IPS-20b (cell line): ENCODE measurements around the gene PCDHGA2.
A peak's percentile ranks its signal among the peaks of the same experiment; 100 is the strongest.
"Not testable (repeated sequence)": the region's sequence is repeated elsewhere in the genome, so short reads cannot be mapped to it uniquely, and the experiment has no call there.

Experiments
- H3K27ac ChIP-seq: one replicate; pipeline ENCODE4 v1.5.1; 2013; ENCODE audit warnings: low read length
- H3K27me3 ChIP-seq: 2 replicates; pipeline ENCODE4 v1.6.1; 2013; ENCODE audit warnings: mild to moderate bottlenecking, low read length, inconsistent platforms; ENCODE audit not compliant: insufficient read depth
- H3K36me3 ChIP-seq: 2 replicates; pipeline ENCODE4 v1.6.1; 2013; ENCODE audit warnings: low read depth, mild to moderate bottlenecking, inconsistent platforms, low read length, moderate library complexity; ENCODE audit not compliant: insufficient read depth
- H3K4me1 ChIP-seq: 2 replicates; pipeline ENCODE4 v1.6.1; 2013; ENCODE audit warnings: mild to moderate bottlenecking, control low read depth, inconsistent platforms, low read length, moderate library complexity; ENCODE audit not compliant: insufficient read depth
- H3K4me3 ChIP-seq: 2 replicates; pipeline ENCODE4 v1.5.1; 2013; ENCODE audit warnings: mild to moderate bottlenecking, low read length, inconsistent platforms
- H3K9ac ChIP-seq: 2 replicates; pipeline ENCODE4 v1.6.1; 2013; ENCODE audit warnings: low read depth, mild to moderate bottlenecking, inconsistent platforms, low read length, moderate library complexity
- H3K9me3 ChIP-seq: 2 replicates; pipeline ENCODE4 v1.6.1; 2013; ENCODE audit warnings: mild to moderate bottlenecking, low read depth, low read length, inconsistent platforms; ENCODE audit not compliant: insufficient read depth

PCDHGA2 gene

GRCh38 chr5:141338538-141339306 lies at the start of gene PCDHGA2:
TSS of gene PCDHGA2 (plus strand) at chr5:141338760.
- Histone ChIP-seq H3K9ac (no peak within 1 kb of the TSS), H3K9me3 (peaks cover 60% of the 10 kb centered on the region), H3K4me1 (no peaks in the 10 kb centered on the region), H3K27me3 (no peaks in the 10 kb centered on the region), H3K36me3 (no peaks in the 10 kb centered on the region), H3K27ac (no peak within 1 kb of the TSS), H3K4me3 (no peak within 1 kb of the TSS)

GRCh38 chr5:141298376-141298775 lies 40.2 kb upstream of the PCDHGA2 start:
- Histone ChIP-seq H3K9ac (no peak overlapping the region), H3K36me3 (no peaks in the 10 kb centered on the region), H3K27ac (no peak overlapping the region), H3K27me3 (no peaks in the 10 kb centered on the region), H3K9me3 (peaks cover 36% of the 10 kb centered on the region), H3K4me1 (no peaks in the 10 kb centered on the region), H3K4me3 (no peak overlapping the region)

- Histone ChIP-seq H3K27me3 (no peaks in the 10 kb centered on the region), H3K4me3 (no peak within 1 kb of the TSS), H3K36me3 (no peaks in the 10 kb centered on the region), H3K9ac (no peak within 1 kb of the TSS), H3K9me3 (peaks cover 42% of the 10 kb centered on the region), H3K27ac (no peak within 1 kb of the TSS), H3K4me1 (no peaks in the 10 kb centered on the region)
Measured at GRCh38 chr5:141303756-141304155, 34.8 kb upstream of the PCDHGA2 start, which contains the start of gene SLC25A2. TSS of gene SLC25A2 (minus strand) at chr5:141304049. CDS start at chr5:141303865, 184 bp downstream.

GRCh38 chr5:141306630-141307029 lies 31.9 kb upstream of the PCDHGA2 start:
- Histone ChIP-seq H3K27ac (no peak overlapping the region), H3K9ac (no peak overlapping the region), H3K36me3 (no peaks in the 10 kb centered on the region), H3K27me3 (no peaks in the 10 kb centered on the region), H3K4me1 (no peaks in the 10 kb centered on the region), H3K4me3 (no peak overlapping the region), H3K9me3 (peaks cover 34% of the 10 kb centered on the region)

GRCh38 chr5:141313711-141314110 lies 24.8 kb upstream of the PCDHGA2 start:
- H3K27me3 ChIP-seq: no peaks in the 10 kb centered on the region
- H3K36me3 ChIP-seq: peaks cover 17% of the 10 kb centered on the region
- H3K4me1 ChIP-seq: no peaks in the 10 kb centered on the region
- no peak overlapping the region for H3K4me3 ChIP-seq
- peaks cover 37% of the 10 kb centered on the region for H3K9me3 ChIP-seq
- no peak overlapping the region for H3K9ac ChIP-seq
- H3K27ac ChIP-seq: no peak overlapping the region

- Histone ChIP-seq H3K9me3 (peaks cover 57% of the 10 kb centered on the region), H3K36me3 (peaks cover 30% of the 10 kb centered on the region)
- H3K27me3 ChIP-seq: not testable (repeated sequence)
Measured at GRCh38 chr5:141316963-141317362, 21.6 kb upstream of the PCDHGA2 start.

GRCh38 chr5:141319202-141319601 lies 19.4 kb upstream of the PCDHGA2 start:
- no peak overlapping the region for H3K9ac ChIP-seq
- H3K27me3 ChIP-seq: no peaks in the 10 kb centered on the region
- peaks cover 54% of the 10 kb centered on the region for H3K9me3 ChIP-seq
- peaks cover 30% of the 10 kb centered on the region for H3K36me3 ChIP-seq
- no peaks in the 10 kb centered on the region for H3K4me1 ChIP-seq
- H3K4me3 ChIP-seq: peak overlapping the region; percentile 93
- no peak overlapping the region for H3K27ac ChIP-seq

More at GRCh38 chr5:141316963-141317362, 21.6 kb upstream of the PCDHGA2 start:
- not testable (repeated sequence) for H3K4me3 ChIP-seq, H3K27ac ChIP-seq, H3K9ac ChIP-seq, H3K4me1 ChIP-seq

- Histone ChIP-seq H3K9me3 (peaks cover 52% of the 10 kb centered on the region), H3K9ac (peak overlapping the region; percentile 99; the same call in 1 of the 2 replicates), H3K4me1 (no peaks in the 10 kb centered on the region), H3K4me3 (peak overlapping the region; percentile 93), H3K27ac (no peak overlapping the region), H3K27me3 (no peaks in the 10 kb centered on the region), H3K36me3 (peaks cover 30% of the 10 kb centered on the region)
Measured at GRCh38 chr5:141319699-141320098, 18.9 kb upstream of the PCDHGA2 start.

GRCh38 chr5:141320225-141321169 lies 18.1 kb upstream of the PCDHGA2 start, which contains the start of gene TAF7:
TSS of gene TAF7 (minus strand) at chr5:141320784. CDS start at chr5:141320044, 740 bp downstream.
- H3K27me3 ChIP-seq: no peaks in the 10 kb centered on the region
- H3K9me3 ChIP-seq: peaks cover 46% of the 10 kb centered on the region
- H3K9ac ChIP-seq: peak within 1 kb of the TSS; percentile 99
- H3K27ac ChIP-seq: peak within 1 kb of the TSS; percentile 11
- H3K4me3 ChIP-seq: peak within 1 kb of the TSS; percentile 93
- H3K36me3 ChIP-seq: peaks cover 30% of the 10 kb centered on the region
- H3K4me1 ChIP-seq: no peaks in the 10 kb centered on the region

GRCh38 chr5:141322261-141322660 lies 16.3 kb upstream of the PCDHGA2 start:
- Histone ChIP-seq H3K9me3 (peaks cover 43% of the 10 kb centered on the region), H3K27ac (no peak overlapping the region), H3K36me3 (peaks cover 23% of the 10 kb centered on the region), H3K27me3 (no peaks in the 10 kb centered on the region), H3K9ac (no peak overlapping the region), H3K4me1 (no peaks in the 10 kb centered on the region), H3K4me3 (no peak overlapping the region)

- H3K4me1 ChIP-seq: no peaks in the 10 kb centered on the region
- H3K27ac ChIP-seq: no peak overlapping the region
- peaks cover 34% of the 10 kb centered on the region for H3K9me3 ChIP-seq
- peak overlapping the region; percentile 66; the same call in 1 of the 2 replicates for H3K4me3 ChIP-seq
- peak overlapping the region; percentile 67; the same call in 1 of the 2 replicates for H3K9ac ChIP-seq
- no peaks in the 10 kb centered on the region for H3K36me3 ChIP-seq
- no peaks in the 10 kb centered on the region for H3K27me3 ChIP-seq
Measured at GRCh38 chr5:141326088-141326854, 12.3 kb upstream of the PCDHGA2 start.
